Renal pelvis (tissue), 4 donors: ENCODE measurements around the gene SLC35E2B. TPM values are rescaled to one million over a fixed set of nuclear protein-coding genes. Genes with fewer than 3 reads are reported as not detected.
"Not testable (repeated sequence)": the region's sequence is repeated elsewhere in the genome, so short reads cannot be mapped to it uniquely, and the experiment has no call there.

ENCODE experiments used
- DNase-seq: peaks from one replicate; pipeline ENCODE4 v3.0.0-alpha.2; 2013
- polyA plus RNA-seq, 3 donors: library from polyadenylated mRNA; unstranded; fragments of 120-200 nt; gene quantifications; one replicate each; pipeline ENCODE4 v1.2.1, GENCODE V29; 2013; ENCODE audit not compliant: insufficient read length in 3 of 3

The SLC35E2B gene
- polyA plus RNA-seq, 3 donors: 64.0 to 97.8 (median 91.0) TPM

DNA sequence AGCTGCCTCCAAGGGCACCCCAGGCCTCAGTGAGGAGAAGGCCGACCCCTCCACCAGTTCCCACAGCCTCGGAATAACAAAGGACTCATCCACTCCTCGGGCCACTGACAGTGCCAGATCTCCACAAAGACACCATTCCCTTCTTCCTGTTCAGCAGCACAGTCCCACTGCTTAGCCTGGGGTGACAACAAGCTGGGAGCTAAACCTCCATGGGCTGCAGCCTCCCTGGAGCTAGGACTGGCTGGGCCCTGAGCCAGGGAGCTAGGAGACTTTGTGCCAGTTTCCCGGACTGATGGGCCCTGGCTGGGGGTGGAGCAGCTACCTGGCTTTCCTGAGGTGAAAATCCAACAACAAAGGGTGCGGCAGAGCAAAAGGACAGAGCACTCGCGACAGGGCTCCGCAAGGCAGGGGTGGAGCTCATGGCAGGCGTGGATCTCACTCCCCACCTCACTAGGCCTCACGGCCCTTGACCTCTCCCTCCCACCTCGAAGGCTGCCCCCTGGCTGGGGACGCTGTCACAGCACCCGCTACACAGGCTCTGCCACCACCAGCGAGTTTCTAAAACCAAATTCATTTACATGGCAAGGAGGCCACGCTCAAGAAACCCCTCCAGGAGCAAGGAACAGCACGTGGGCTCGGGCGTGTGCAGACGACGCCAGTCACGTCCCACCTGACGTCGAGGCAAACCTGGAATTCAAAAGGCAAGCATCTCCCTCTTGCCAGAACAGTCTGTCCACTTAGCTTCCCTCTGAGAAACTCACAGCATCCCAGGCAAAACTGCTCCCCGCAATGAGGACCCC is 13.8 kb downstream of the SLC35E2B start:
- DNase-seq: no peak

DNA sequence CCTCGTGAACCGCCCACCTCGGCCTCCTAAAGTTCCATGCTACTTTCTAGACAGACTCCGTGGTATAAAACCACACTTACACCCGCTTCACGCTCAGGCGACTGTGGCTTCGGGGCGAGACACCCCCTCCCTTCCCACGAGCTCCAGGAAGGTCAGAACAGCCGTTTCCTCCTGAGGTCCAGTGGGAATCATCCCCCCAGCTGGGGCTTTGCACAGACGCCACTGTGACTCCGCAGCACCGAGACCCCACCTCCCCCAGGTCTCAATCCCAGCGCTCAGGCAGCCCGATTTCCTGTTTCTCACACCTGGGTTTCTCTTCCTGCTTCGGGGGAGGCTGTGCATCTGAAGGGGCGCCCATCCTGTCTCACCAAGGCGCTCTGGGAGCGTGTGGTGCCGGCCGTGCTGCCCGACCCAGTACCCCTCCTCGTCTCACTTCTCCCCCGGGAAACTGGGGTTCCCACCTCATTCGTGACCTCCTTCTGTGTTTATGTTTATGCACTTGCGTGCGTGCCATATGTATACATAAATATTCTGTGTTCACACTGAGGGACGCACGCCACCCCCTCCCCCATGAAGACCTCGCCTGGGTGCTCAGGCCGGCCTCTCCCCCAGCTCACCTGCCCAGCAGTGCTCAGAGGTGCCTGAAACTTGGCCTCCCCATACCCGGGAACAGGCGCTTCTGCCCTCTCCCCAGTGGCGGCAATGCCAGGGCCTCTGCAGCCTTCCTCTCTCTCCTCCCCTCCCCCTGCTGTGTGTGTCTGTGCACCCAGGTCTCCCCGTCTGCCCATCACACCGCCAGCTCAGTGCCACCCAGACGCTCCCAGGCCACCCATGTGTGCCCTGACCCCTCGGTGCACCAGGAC is 14.6 kb downstream of the SLC35E2B start:
- peak; percentile 17 for DNase-seq

DNA sequence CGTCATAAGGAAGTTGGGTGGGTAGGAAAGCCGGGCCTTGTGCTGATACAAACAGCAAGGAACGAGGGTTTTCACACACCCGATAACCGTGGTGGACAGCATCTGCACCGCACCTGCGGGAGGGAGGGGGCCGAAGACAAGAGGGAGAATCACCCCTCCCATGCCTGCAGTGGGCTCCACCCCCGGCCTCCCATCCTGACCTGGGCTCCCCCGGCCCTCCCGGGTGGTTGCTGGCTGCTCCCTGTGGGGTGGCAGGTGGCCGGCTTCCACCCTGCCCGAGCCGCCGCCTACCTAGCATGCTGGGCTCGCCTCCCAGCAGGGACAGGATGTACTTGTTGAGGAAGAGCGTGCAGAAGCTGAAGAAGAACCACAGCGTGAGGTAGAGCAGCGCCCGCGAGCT is 16.5 kb downstream of the SLC35E2B start:
- DNase-seq: not testable (repeated sequence)

DNA sequence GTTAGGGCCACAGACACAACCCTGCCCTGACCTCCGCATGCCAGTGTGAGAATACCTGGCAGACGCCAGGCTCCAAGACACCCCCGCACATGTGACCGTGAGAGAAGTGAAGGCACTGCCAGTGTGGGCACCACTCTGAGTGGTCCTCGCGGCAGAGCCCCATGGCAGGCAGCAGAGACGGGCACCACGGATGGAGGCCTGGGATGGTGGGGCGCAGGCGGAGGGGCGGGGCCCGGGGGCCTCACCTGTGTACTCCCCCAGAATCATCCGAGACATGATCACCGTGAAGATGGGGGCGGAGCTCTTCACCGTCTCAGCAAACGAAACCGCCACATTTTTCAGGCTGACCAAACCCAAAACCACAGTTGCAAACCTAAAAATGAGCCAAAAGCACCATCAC is 17.4 kb downstream of the SLC35E2B start:
- not testable (repeated sequence) for DNase-seq

DNA sequence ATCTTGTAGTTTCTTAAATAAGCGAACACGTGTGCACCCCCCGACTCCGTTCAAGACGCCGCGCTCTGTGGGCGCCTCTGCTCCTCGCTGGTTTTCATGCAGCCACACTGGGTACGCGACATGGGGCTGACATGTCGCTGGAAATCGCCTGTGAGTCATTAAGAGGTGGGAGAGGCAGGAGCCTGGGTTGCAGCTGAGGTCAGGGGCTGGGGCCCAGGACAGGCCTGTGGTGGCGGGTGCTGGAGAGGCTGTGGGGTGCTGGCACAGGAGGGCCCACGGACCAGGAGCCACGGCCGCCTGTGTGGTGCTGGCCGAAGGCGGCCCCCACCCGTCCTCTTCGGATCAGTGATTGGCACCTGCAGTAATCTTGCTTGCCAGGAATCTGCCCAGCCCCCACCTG is 17.8 kb downstream of the SLC35E2B start:
- DNase-seq: not testable (repeated sequence)

DNA sequence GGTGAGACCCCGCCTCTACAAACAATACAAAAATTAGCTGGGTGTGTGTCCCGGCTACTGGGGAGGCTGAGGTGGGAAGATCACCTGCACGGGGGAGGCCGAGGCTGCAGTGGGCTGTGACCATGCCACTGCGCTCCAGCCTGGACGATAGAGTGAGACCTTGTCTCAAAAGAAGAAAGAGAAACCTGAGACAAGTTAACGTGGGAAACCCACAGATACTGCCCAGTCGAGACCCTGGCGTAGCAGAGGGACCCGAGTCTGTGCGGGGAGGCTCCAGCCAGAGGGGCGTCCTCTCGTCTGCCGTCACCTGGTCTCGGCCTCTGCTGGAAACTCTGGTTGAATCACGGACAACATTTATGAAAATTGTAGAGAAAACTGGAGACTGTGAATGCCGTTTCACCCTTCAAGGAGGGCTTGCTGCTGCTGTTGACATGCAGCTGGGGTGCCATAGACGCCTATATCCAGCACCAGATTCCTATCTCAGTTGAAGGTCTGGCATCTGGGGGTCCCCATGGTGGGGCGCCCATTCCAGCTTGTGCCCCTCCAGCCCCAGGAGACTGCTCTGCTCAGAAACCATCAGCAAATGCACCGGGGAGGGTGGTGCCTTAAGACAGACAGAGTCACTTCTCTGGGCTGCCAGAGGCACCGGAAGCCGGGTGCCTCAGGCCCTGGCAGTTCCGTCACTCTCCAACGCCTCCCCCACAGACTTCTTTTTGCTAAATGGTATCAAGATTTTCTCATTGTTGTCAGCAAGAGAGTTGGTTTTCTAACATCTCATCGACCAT is 20.2 kb downstream of the SLC35E2B start:
- DNase-seq: no peak

DNA sequence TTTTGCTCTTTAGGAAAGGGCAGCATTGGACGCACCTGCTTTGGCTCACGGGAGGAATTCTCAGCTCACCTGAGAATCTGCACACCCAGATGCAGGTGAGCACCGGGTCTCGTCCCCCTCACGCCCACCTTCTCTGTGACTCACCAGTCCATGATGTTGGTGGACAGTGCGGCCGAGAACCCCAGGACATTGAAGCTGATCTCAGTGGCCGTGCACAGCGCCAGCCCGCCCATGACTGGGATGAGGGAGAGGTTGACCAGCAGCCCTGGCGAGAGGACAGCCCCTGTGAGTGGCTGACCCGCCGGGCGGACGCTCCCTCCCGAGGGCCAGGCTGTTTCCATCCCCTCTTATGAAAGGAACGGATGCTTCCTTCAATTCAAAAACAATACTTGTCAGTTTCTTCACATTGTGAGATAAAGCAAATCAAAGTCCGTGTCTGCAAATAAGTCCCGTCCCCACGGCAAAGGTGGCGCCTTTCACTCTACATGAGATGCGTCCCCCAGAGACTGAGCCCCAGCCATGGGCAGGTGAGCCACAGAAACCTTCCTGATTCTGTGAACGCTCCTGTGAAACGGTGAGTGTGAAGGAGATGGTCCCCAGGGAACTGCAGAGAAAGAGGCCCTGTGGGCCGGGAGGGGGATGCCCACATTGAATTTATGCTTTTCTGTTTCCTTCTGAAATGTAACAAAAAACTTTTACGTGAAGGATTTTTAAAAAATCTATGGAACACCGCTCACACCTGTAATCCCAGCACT is 21.1 kb downstream of the SLC35E2B start:
- DNase-seq: no peak

DNA sequence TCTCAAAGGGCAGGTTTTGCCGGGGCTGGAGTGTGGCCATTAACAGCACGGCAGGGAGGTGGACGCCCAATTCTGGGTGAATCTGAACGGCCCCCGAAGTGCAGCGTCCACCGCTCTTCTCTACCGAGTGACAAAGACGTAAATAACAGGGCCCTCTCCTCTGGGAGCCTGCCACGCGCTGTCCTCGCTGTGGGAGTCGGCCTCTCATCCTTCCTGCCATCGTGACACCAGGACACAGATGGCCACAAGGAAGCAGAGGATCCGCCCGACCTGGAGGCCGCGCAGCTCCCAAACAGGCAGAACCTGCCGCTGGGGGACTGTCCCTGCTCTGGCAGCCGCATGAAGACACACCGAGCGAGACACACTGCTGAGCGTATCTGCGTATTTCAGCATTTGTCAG is 21.7 kb downstream of the SLC35E2B start:
- no peak for DNase-seq

DNA sequence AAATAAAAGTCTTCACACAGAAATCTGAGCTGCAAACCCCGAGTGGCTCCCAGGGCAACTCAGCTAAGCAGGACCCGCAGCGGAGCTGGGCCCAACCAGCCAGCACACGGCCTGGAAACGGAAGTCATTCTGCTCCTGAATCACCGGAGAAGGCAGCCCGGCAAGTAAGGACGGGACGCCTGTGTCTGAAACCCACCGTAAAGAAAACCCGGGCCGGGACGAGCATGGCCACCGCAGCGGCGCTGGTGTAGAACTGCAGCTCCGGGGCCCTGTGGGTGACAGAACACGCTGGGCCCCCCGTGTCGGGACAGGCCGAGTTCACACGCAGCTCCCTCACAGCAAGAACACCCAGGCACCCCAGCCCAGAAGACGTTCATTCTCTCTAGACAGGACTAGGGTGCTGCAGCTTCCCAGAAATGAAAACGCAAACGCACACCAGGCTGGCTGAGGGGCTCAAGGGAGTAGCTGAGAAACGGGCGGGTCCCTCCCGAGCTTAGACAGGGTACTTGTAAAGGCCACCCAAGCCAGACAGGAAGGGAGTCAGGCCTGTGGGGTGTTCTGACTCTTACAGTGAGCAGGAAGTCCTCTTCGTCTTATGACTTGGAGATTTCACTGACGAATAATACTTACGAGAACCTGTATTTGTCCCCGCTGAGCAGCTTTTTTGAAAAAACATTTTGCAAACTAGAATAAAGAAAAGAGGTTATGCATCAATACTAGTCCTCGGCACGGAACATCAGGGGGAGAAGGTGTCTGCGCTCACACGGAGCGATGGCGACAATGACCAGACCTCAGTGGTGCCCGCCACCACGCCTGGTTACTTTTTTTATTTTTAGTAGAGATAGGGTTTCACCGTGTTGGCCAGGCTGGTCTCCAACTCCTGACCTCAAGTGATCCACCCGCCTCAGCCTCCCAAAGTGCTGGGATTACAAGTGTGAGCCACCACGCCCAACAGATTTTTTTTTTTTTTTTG is 22.8 kb downstream of the SLC35E2B start:
- DNase-seq: no peak

DNA sequence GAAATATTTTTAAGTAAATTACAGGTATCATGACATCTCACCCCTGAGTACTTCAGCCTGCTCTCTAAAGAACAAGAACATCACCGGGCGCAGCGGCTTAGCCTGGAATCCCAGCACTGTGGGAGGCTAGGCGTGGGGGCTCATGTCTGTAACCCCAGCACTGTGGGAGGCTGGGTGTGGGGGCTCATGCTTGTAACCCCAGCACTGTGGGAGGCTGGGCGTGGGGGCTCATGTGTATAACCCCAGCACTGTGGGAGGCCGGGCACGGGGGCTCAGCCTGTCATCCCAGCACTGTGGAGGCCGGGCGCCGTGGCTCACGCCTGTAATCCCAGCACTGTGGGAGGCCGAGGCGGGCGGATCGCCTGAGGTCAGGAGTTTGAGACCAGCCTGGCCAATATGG is 26.1 kb downstream of the SLC35E2B start:
- no peak for DNase-seq

DNA sequence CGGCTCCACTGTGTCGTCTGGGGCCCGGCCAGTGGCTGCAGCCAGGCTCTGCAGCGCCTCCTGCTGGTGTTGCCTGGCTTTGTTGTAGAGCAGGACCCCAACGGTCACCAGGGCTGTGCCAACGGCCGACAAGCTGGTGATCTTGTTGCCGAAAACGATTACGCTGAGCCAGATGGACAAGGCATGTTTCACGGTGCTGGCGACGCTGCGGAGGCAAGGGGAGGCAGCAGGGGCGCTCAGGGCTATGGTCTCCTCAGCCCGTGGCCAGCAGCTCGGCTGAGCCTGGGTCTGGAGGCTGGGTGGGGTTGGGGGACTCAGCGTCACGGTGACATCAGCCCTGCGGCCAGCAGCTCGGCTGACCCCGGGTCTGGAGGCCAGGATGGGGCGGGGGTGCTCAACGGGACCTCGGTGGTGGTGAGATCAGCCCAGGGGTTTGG is 26.8 kb downstream of the SLC35E2B start:
- no peak for DNase-seq

DNA sequence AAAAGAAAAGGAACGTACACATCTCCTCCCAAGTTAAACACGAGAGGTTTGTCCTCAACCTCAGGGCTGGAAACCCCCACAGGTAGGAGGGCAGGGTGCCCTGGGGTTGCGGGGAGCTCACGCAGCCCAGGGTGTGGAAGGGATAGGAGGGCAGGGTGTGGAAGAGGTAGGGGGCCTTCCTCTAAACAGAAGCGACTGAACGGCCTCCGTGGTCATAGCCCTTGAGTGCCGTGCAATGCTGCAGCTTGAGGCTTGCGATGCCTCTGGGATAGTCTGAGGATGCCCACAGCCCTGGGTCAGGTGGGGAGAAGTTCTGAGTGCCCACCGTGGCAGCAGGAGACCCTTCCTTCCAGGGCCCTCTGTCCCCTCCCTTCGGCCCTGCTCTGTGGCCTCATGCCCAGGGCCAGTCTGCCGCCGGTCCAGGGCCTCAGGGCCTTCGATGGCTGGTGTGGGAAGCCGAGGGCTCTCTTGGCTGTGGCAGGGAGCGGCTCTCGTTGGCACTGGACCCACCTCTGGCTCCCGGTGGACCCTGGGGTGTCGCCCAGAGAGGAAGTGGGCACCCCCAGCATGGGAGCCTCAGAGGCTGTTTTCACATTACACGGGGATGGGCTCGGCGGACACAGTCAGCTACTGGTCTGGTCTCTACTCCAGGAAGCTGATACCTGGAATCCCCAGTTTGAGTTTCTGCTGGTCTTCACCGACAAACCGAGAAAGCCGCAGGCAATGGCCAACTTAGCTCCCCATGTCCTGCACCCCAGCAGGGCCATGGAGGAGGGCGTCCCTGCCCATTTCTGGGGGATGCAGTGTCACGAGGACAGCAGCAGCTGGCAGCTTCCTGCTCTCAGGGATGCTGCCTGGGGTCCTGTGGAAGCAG is 27.4 kb downstream of the SLC35E2B start:
- no peak for DNase-seq

DNA sequence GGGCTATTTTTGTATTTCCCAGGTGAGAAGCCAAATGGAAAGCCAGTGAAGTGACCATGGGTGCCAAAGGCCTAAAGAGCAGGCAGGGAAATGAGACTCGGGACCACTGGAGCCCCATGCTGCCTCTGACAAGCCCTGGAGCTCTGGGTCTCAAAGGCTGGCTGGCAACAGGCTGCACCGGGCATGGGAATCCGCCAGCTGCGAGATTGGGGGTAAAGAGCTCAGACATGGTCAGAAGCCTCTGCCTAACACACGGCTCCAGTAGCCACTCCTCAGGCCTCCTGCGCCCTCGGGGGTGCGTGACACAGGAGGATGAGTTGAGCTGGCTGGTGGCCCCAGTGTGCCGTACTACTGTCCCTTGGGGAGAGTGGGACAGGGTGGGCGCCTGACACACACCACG is 28.3 kb downstream of the SLC35E2B start:
- not testable (repeated sequence) for DNase-seq

DNA sequence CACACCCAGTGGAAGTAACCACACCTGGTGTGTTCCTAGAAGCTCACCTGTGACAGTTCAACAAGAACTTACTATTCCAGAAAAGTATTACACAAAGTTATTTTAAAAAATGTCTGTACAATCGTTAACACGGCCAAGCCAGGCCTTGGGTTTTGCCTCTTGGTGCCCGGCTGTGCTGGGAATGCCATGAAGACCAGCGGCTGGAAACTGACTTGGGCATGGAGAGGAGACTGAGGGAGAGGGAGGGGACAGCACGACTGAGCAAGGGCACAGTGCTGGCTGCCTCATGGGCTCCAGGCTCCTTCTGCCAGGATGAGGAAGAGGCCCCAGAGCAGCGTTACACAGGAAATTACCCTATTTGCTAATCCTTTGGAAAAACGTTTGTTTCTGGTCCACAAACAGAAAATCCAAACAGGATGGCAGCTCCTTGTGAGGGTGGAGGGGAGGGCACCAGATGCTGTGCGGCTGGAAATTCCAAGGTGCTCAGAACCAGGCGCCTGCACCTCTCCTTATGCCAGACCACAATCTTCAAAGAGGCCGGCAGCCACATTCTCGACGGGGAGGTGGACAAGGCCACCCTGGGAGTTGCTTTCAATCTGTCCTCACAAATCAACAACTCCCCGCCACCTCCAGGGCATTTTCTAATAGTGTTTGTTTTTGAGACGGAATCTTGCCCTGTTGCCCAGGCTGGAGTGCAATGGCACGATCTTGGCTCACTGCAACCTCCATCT is 29.6 kb downstream of the SLC35E2B start:
- not testable (repeated sequence) for DNase-seq

DNA sequence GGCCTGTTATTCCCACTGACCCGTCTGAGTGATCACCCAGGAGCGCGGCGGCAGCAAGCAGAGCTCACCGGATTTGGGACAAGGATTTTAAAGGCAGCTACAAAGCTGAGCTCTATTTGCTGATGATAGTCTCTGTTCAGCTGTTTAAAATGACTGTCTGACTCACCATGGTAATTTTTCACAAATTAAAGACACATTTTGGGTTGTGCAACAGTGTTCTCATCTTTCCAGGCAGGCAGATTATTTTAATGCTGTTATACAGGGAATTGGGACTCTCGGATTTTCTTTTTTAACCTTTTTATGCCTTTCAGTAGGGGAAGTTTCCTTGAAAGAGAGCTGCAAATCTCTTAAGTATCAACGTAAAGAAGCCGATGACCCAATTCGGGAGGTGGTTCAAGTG is 30.2 kb downstream of the SLC35E2B start:
- not testable (repeated sequence) for DNase-seq

DNA sequence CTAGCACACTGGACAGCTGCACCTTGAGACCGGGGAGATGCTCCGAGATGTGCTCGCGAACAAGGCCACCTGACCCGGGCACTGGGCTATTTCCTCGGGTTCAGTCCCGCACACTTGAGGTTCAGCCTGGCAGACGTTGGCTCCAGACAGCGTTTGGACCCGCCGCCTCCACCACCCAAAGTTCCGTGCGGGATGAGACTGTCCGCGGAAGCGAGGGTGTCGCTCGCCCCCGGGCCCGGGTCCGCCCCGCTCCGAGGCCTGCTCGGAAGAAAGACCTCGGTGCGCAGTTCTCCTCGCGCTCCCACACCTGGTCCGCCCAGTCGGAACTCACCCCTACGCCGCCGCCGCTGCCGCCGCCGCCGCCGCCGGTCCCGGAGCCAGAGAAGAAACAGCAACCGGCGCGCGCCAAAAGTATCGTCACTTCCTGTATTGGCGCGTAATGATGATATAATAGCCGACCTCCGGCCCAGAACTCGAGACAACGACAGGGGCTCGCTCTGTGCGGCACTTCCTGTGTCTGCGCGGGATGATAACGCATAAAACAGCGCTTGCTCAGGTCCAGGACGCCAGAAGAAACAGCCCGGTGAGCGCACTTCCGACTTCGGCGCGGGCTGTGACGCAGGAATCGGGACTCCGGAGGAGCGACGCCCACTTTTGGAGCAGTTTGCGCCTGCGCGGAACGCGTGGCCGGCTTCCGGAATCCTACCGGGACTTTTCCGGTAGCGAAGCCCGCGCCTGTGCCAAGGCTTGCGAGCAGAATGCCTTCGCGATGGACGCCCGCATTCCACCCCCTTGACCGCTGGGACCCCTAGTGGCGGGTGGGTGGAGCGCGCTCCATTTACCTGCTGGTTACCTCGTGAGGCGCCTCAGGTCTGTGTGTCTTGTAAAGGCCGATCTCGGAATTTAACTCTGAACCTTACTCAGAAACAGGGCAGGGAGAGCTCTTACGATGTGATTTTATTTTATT is 33.7 kb downstream of the SLC35E2B start, which contains the start of gene CDK11B:
TSS of gene CDK11B (minus strand) at position 422 of the 967 bp plus-strand sequence. CDS start 1,519 bp downstream, outside the sequence.
- DNase-seq: peak; percentile 93

DNA sequence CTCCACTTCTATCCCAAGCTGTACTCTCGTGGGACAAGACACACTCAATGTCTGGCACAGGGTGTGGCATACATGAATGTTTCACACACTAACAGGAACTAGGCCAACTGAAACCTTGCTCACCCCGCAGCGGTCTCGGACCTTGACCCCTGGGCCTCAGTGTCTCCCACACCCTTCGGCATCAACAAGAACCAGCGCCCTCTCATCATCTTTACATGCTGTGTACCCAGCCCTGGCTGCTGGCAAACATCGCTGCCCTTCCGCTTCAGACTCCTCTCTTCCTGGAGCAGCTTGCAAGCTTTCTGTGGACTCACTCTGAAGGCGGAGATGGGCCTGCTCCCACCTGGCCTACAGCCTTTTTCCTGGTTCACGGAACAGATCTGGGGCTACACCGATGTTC is 44.3 kb downstream of the SLC35E2B start:
- not testable (repeated sequence) for DNase-seq
